HL-60 (cell line): ENCODE results near the gene CASP12.

ENCODE experiments used
- CTCF ChIP-seq: IDR thresholded peaks from one replicate; pipeline ENCODE4 v1.5.1; 2011; ENCODE audit warnings: low read length, control low read depth, inconsistent platforms; ENCODE audit not compliant: insufficient read depth
- GABPA ChIP-seq: IDR thresholded peaks from 2 replicates; pipeline ENCODE4 v1.6.1; 2012; ENCODE audit warnings: low read depth
- POLR2AphosphoS5 ChIP-seq: IDR thresholded peaks from 2 replicates; pipeline ENCODE4 v1.6.1; 2012; ENCODE audit warnings: low read depth
- REST ChIP-seq: IDR thresholded peaks from 2 replicates; pipeline ENCODE4 v1.6.1; 2012; ENCODE audit warnings: low read depth; ENCODE audit not compliant: insufficient replicate concordance
- SPI1 ChIP-seq: IDR thresholded peaks from 2 replicates; pipeline ENCODE4 v1.6.1; 2012; ENCODE audit warnings: low read depth, mild to moderate bottlenecking, borderline replicate concordance

- TF ChIP-seq POLR2AphosphoS5 (no peak), REST (no peak), GABPA (no peak), CTCF (no peak), SPI1 (no peak)
These were observed 5.3 kb downstream of the CASP12 start for GRCh38 chr11:104892723-104893511.
